Common myeloid progenitor, CD34-positive (primary cell): ENCODE measurements around the gene MED25.

Experiments
- CTCF ChIA-PET: fragments of 350-600 bp; sonication (Branson Sonifier 250); formaldehyde crosslinking; loops from one replicate; lab custom pipeline; 2021; ENCODE audit warnings: antibody characterized with exemption; lab: Charles Lee
- POLR2A ChIA-PET: fragments of 350-600 bp; sonication (Branson Sonifier 250); formaldehyde crosslinking; loops from one replicate; lab custom pipeline; 2021; ENCODE audit warnings: antibody characterized with exemption; lab: Charles Lee
- DNase-seq, 3 donors: peaks; one replicate each; pipeline versions ENCODE4 v3.0.0 to v3.0.0-alpha.2; 2013
- H3K27ac ChIP-seq, 2 experiments: 1 replicate in 1 of 2; 2 replicates in 1 of 2; pipeline ENCODE4 v1.7.0; 2013; ENCODE audit warnings: inconsistent platforms in 2 of 2, low read length in 2 of 2, mild to moderate bottlenecking in 2 of 2, low read depth in 1 of 2, moderate library complexity in 1 of 2; ENCODE audit not compliant: severe bottlenecking in 2 of 2, insufficient read depth in 1 of 2, poor library complexity in 1 of 2
- H3K27me3 ChIP-seq, 5 experiments: replicated peaks in 2 of 5; 1 replicate in 3 of 5; 2 replicates in 2 of 5; pipeline versions ENCODE4 v1.6.1 to v1.7.0; 2013; ENCODE audit warnings: low read length in 4 of 5, mild to moderate bottlenecking in 2 of 5, moderate library complexity in 2 of 5, inconsistent platforms in 1 of 5; ENCODE audit not compliant: insufficient read depth in 5 of 5, control insufficient read depth in 4 of 5
- H3K36me3 ChIP-seq, 4 experiments: 1 replicate in 2 of 4; 2 replicates in 2 of 4; pipeline versions ENCODE4 v1.6.1 to v1.7.0; 2013; ENCODE audit warnings: low read length in 3 of 4, control low read depth in 1 of 4, mild to moderate bottlenecking in 1 of 4; ENCODE audit not compliant: control insufficient read depth in 4 of 4, insufficient read depth in 4 of 4
- H3K4me1 ChIP-seq, 4 experiments: 1 replicate in 3 of 4; 2 replicates in 1 of 4; pipeline versions ENCODE4 v1.6.1 to v1.7.1; 2013; ENCODE audit warnings: low read length in 3 of 4, mild to moderate bottlenecking in 3 of 4, control low read depth in 1 of 4, inconsistent platforms in 1 of 4, moderate library complexity in 1 of 4; ENCODE audit not compliant: control insufficient read depth in 4 of 4, insufficient read depth in 4 of 4; ENCODE audit errors: control extremely low read depth in 1 of 4
- H3K4me3 ChIP-seq, 7 experiments: 1 replicate in 4 of 7; 2 replicates in 3 of 7; pipeline versions ENCODE4 v1.5.1 to v1.7.0; 2013; ENCODE audit warnings: mild to moderate bottlenecking in 7 of 7, low read length in 6 of 7, moderate library complexity in 6 of 7, inconsistent platforms in 2 of 7, low read depth in 2 of 7, control low read depth in 1 of 7; ENCODE audit not compliant: insufficient read depth in 4 of 7, control insufficient read depth in 1 of 7; ENCODE audit errors: extremely low read depth in 1 of 7
- H3K9me3 ChIP-seq, 5 experiments: 1 replicate in 4 of 5; 2 replicates in 1 of 5; pipeline versions ENCODE4 v1.6.1 to v1.7.1; 2013; ENCODE audit warnings: low read length in 4 of 5, mild to moderate bottlenecking in 2 of 5, inconsistent platforms in 1 of 5, low read depth in 1 of 5, moderate library complexity in 1 of 5; ENCODE audit not compliant: control insufficient read depth in 4 of 5, insufficient read depth in 2 of 5; ENCODE audit errors: control extremely low read depth in 1 of 5
- WGBS: methylation state at CpG from one replicate; pipeline ENCODE4 v1.1.5; 2013; ENCODE audit not compliant: insufficient coverage; 5-methylcytosine and 5-hydroxymethylcytosine counted together

Gene MED25

DNA sequence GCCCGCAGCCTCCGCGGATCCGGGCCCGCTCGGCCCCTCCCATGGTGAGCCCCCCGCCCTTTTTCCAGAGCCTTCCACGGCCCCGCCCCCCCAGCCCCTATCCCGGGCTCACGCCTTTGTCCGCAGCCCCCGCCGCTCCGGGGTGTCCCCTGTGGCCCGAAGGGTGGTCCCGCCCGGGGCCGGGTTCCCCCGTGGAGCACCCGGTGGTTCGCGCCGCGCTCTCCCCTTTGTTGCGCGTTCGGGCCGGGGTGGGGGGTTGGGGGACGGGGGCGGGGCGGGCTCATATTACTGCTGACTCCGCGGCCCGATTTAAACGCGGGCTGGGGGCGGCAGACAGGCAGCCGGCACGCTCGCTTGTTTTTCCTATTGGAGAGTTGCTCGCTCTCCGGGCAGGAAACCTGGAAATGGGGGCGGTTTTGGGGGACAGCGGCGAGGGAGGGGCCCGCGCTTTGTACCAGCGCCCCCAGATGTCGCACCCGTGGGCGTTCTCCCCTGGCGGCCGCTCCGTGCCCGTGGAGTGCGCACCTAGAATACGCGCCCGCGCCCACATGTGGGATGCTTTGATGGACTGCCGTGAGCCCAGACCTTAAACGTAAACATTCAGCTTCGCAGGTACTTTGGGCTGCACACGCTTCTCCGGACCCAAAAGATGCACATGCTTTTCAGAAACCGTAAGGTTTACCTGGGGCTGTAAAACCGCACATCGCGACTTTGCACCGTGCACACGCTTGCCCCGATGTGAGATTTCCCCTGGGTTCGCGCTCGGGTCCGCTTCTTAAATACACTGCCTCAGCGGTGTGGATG is 33.6 kb downstream of the MED25 start:
- Histone ChIP-seq H3K4me3 (peak overlapping the region; percentile 62 to 89 (median 84)), H3K9me3 (peaks cover 0 to 6% (median 0%) of the 10 kb centered on the region in 5 experiments), H3K4me1 (peaks cover 7 to 38% (median 29%) of the 10 kb centered on the region in 4 experiments), H3K36me3 (peaks cover 0 to 23% (median 14%) of the 10 kb centered on the region in 4 experiments), H3K27me3 (no peaks in the 10 kb centered on the region), H3K27ac (peak overlapping the region in 1 of 2 experiments; percentile 93)
- 3% methylated on average over 60 of the region's 78 CpGs for WGBS
- ChIA-PET POLR2A (interaction anchor here (0.8 to 2.1 kb wide), 5 partner anchors 12 to 78 kb away, joined by 3 to 9 read pairs (median 3); partner anchors contain the start of genes ATF5, FUZ and NUP62), CTCF (interaction anchor here (1.6 to 2.7 kb wide), 3 partner anchors 13 to 42 kb away, joined by 4 to 11 read pairs (median 10); no protein-coding TSS in a partner anchor)
- peak in 1 of 3 donors; percentile 25 for DNase-seq

DNA sequence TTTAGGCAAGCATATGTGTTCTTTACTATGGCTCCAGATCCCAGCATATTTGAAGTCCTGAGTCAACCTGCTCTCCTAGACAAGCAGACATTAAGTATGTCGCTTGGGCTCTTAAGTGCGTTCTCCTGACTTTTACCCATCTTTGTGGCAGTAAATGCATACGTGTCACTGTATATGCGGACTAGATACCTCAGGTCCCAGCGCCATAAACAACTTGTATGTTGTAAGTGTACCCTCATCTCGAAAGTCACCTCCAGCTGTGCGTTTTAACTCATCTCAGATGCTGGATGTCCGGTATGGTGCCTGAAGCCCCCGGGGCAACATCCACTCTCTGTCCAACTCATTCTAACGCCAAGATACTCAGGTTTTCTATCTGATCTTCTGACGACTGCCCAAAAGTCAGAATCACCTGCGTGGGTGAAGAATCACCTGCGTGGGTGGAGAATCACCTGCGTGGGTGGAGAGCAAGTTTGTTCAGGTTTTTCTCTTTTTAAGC is 34.6 kb downstream of the MED25 start:
- no peak overlapping the region for H3K27ac ChIP-seq
- CTCF ChIA-PET, result no interaction called here
- WGBS, result 99% methylated on average over 9 of the region's 14 CpGs

DNA sequence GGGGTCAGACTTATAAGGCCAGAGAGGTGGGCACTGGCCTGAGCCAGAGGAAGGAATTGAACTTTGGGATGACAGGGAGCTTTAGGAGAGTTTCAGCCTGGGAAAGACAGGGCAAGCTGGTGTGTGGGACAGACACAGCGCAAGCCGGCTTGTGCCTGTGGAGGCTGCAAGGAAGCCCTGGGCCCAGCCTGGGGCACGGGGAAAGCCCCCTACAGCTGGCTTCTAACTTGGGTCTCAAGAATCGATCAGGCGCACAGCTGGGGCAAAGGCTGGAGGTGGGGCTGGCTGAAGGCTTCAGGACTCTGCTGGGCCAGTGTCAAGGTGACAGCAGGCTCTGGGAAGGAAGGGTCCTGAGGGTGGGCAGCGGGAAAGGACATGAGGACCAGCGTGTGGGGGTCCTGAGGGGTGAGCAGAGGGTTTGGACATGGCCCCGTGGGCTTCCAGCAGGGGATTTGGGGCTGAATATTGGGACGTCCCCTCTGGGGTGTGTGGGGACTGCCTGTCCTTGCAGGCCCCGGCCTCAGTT is 35.8 kb downstream of the MED25 start:
- Histone ChIP-seq H3K4me3 (no peak overlapping the region), H3K9me3 (peaks cover 0 to 4% (median 0%) of the 10 kb centered on the region in 5 experiments), H3K36me3 (peaks cover 3 to 44% (median 30%) of the 10 kb centered on the region in 4 experiments), H3K4me1 (peaks cover 4 to 26% (median 20%) of the 10 kb centered on the region in 4 experiments), H3K27me3 (no peaks in the 10 kb centered on the region), H3K27ac (no peak overlapping the region)
- ChIA-PET POLR2A (interaction anchor here (0.7 kb wide), 1 partner anchor 150 kb away, joined by 9 read pairs; no protein-coding TSS in a partner anchor), CTCF (no interaction called here)
- WGBS, result 98% methylated on average over 10 of the region's 10 CpGs
- no peak for DNase-seq

More for the DNA sequence above, 34.6 kb downstream of the MED25 start:
- H3K36me3 ChIP-seq, result peaks cover 0 to 32% (median 21%) of the 10 kb centered on the region in 4 experiments
- POLR2A ChIA-PET, result no interaction called here
- no peaks in the 10 kb centered on the region for H3K27me3 ChIP-seq
- peak overlapping the region in 5 of 7 experiments; percentile 62 to 89 (median 82) for H3K4me3 ChIP-seq
- DNase-seq, result no peak
- H3K9me3 ChIP-seq, result peaks cover 0 to 6% (median 0%) of the 10 kb centered on the region in 5 experiments
- peaks cover 7 to 38% (median 29%) of the 10 kb centered on the region in 4 experiments for H3K4me1 ChIP-seq

DNA sequence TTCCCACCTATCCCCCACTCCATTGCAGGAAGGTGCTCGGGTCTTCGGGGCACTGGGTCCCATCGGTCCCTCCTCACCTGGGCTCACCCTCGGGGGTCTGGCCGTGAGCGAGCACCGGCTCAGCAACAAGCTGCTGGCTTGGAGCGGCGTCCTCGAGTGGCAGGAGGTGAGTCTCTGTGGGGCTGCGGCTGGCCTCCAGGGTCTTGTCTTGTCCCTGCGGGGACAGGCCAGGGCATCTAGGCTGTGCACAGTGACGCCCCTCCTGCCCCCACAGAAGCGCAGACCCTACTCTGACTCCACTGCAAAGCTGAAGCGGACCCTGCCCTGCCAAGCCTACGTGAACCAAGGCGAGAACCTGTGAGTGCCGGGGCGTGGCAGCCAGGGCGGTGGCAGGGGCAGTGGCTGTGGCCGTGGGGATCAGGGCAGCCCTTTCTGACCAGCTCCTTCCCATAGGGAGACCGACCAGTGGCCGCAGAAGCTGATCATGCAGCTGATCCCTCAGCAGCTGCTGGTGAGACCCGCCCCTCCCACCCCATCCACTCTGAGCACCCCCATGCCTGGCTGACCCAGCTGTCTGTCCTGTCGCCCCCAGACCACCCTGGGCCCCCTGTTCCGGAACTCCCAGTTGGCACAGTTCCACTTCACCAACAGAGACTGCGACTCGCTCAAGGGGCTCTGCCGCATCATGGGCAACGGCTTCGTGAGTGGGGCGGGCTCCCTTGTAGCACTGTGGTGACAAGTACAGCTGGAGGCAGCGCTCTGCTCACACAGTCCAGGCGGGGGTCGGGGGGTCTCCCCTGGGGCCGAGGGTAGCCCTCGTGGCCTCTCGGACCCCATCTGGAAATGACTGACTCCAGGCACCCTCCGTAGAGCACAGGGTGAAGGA is 36.5 kb downstream of the MED25 start:
- 97% methylated on average over 37 of the region's 39 CpGs for WGBS
- Histone ChIP-seq H3K27ac (no peak overlapping the region), H3K4me1 (peaks cover 4 to 24% (median 17%) of the 10 kb centered on the region in 4 experiments), H3K27me3 (no peaks in the 10 kb centered on the region), H3K4me3 (no peak overlapping the region), H3K9me3 (no peaks in the 10 kb centered on the region), H3K36me3 (peaks cover 3 to 48% (median 32%) of the 10 kb centered on the region in 4 experiments)
- CTCF ChIA-PET, result no interaction called here
- DNase-seq, result no peak
- POLR2A ChIA-PET, result no interaction called here

DNA sequence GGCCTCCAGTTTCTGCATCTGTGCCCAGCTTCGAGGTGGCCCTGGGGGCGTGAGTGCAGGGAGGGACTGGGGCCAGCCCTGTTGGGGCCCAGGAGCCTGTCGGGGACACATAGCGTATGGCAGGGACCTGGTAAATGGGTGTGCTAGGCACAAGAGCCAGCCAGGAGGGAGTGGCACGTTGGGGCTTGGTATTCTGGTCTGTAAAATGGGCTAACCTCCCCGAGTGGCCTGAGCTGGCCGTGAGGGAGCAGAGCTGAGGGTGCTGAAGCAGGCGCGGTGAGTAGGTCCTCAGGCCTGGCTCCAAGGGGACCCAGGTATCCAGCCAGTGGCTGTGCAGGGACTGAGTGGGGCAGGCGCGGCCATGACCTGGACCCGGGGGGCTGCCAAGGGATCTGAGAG is 37.2 kb downstream of the MED25 start:
- no peak overlapping the region for H3K4me3 ChIP-seq
- H3K36me3 ChIP-seq, result peaks cover 3 to 55% (median 37%) of the 10 kb centered on the region in 4 experiments
- ChIA-PET CTCF (no interaction called here), POLR2A (no interaction called here)
- no peak for DNase-seq
- 96% methylated on average over 10 of the region's 12 CpGs for WGBS
- H3K9me3 ChIP-seq, result no peaks in the 10 kb centered on the region
- H3K27ac ChIP-seq, result no peak overlapping the region
- H3K27me3 ChIP-seq, result no peaks in the 10 kb centered on the region
- H3K4me1 ChIP-seq, result peaks cover 4 to 18% (median 14%) of the 10 kb centered on the region in 4 experiments

DNA sequence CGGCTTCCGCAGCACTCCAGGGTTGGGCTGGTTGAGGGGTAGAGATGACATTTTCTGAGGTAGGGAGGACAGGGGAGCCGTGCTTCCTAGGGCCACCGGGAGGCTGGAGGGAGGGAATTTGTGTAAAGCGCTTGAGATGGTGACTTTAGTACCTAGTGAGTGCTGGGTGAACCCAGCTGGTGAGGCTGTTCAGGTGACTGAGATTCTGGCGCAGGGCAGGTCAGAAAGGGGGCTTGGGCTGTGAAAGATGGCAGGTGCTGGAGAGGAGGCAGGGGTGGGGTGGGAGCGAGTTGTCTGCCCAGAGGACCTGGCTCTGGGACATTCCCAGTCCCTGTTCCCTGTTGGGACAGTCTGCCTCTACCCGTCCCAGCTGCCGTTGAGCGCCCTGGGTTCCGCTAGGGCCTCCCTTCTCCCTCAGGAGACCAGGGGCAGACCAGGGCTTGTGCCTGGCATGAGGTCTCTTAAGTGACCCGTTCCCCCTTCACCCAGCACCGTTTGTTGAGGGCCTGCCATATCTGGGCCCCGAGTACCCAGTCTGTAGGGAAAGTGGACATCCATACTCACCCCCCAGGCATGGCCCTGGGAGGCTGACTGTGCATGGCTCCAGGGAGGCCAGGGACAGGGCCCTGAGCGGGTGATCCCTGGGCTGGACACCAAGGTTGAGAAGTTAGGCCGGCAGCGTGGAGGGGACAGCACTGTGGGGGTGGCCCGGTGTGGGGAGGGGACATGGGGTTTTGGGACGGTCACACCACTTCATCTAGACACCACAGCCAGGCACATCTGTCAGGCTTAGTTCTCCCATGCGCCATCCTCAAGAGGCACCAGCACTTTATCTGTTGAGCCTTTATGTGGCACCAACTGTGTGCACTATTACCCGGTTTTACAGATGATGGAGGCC is 37.8 kb downstream of the MED25 start:
- DNase-seq, result no peak
- no peak overlapping the region for H3K4me3 ChIP-seq
- no peaks in the 10 kb centered on the region for H3K9me3 ChIP-seq
- H3K36me3 ChIP-seq, result peaks cover 3 to 61% (median 43%) of the 10 kb centered on the region in 4 experiments
- H3K27ac ChIP-seq, result peak overlapping the region in 1 of 2 experiments; percentile 25
- CTCF ChIA-PET, result interaction anchor here (0.8 kb wide), 1 partner anchor 37 kb away, joined by 3 read pairs; no protein-coding TSS in a partner anchor
- no peaks in the 10 kb centered on the region for H3K27me3 ChIP-seq
- WGBS, result 97% methylated on average over 17 of the region's 21 CpGs
- POLR2A ChIA-PET, result no interaction called here
- H3K4me1 ChIP-seq, result peaks cover 4 to 17% (median 10%) of the 10 kb centered on the region in 4 experiments
